HepG2 (cell line): ENCODE results near the gene RAB3A. TPM values are rescaled to one million over a fixed set of nuclear protein-coding genes. Genes with fewer than 3 reads are reported as not detected.
A peak's percentile ranks its signal among the peaks of the same experiment; 100 is the strongest.

Experiments
- AHR ChIP-seq: IDR thresholded peaks from 2 replicates; pipeline ENCODE4 v1.6.1; 2018; ENCODE audit warnings: missing genetic modification reagents, missing compliant biosample characterization
- ATF2 ChIP-seq: sonication (generic); formaldehyde crosslinking; IDR thresholded peaks from 2 replicates; pipeline ENCODE4 v1.4.0; 2020; ENCODE audit warnings: missing genetic modification reagents
- CBX5 ChIP-seq: sonication (generic); formaldehyde crosslinking; IDR thresholded peaks from 2 replicates; pipeline ENCODE4 v1.4.0; 2020; ENCODE audit warnings: missing genetic modification reagents, borderline replicate concordance
- CSRNP1 ChIP-seq: sonication (generic); formaldehyde crosslinking; IDR thresholded peaks from 2 replicates; pipeline ENCODE4 v1.8.1; 2023; ENCODE audit warnings: mild to moderate bottlenecking, missing genetic modification reagents
- HMG20B ChIP-seq: conservative IDR thresholded peaks from 2 replicates; pipeline ENCODE4 v1.6.1; 2016; ENCODE audit warnings: missing genetic modification reagents, missing compliant biosample characterization
- HMGXB4 ChIP-seq, 2 experiments: sonication (generic) in 1 of 2; formaldehyde crosslinking in 1 of 2; IDR thresholded peaks; 2 replicates each; pipeline versions ENCODE4 v1.4.0 to v1.6.1; 2018 to 2020; ENCODE audit warnings: missing genetic modification reagents in 2 of 2, borderline replicate concordance in 1 of 2, low read depth in 1 of 2, mild to moderate bottlenecking in 1 of 2, missing biosample characterization in 1 of 2
- RXRB ChIP-seq: IDR thresholded peaks from 2 replicates; pipeline ENCODE4 v1.6.1; 2016; ENCODE audit warnings: borderline replicate concordance, missing genetic modification reagents, missing compliant biosample characterization
- SCMH1 ChIP-seq: sonication (generic); formaldehyde crosslinking; IDR thresholded peaks from 2 replicates; pipeline ENCODE4 v1.9.0; 2021; ENCODE audit warnings: missing genetic modification reagents, mild to moderate bottlenecking, borderline replicate concordance
- SNAI1 ChIP-seq: sonication (generic); formaldehyde crosslinking; IDR thresholded peaks from 2 replicates; pipeline ENCODE4 v1.5.0; 2020; ENCODE audit warnings: mild to moderate bottlenecking, missing genetic modification reagents, borderline replicate concordance
- ZFP91 ChIP-seq: sonication (generic); formaldehyde crosslinking; IDR thresholded peaks from 2 replicates; pipeline ENCODE4 v1.9.0; 2022; ENCODE audit warnings: missing genetic modification reagents, mild to moderate bottlenecking, borderline replicate concordance
- ZFX ChIP-seq: sonication (generic); formaldehyde crosslinking; IDR thresholded peaks from 2 replicates; pipeline ENCODE4 v1.4.0; 2020; ENCODE audit warnings: mild to moderate bottlenecking, low read depth, missing genetic modification reagents, moderate library complexity
- polyA plus RNA-seq, 8 experiments: library from polyadenylated mRNA; depleted of rRNA in 3 of 8; stranded (reverse) in 7 of 8; unstranded in 1 of 8; fragments of >200 nt; fragmentation: Illumina TruSeq in 4 of 8; extraction: Trizol in 4 of 8; gene quantifications; 2 replicates each; pipeline versions ENCODE4 v1.2.1 to v1.2.3, GENCODE V29; 2011 to 2016; ENCODE audit warnings: low read depth in 4 of 8, missing spikeins in 1 of 8, mixed read lengths in 1 of 8; ENCODE audit not compliant: insufficient read depth in 1 of 8
- total RNA-seq, 5 experiments: library from RNA; depleted of rRNA; stranded (reverse); fragments of >200 nt; fragmentation: Illumina TruSeq; extraction: Trizol; gene quantifications; 2 replicates each; pipeline ENCODE4 v1.2.3, GENCODE V29; 2016; ENCODE audit warnings: low read depth in 1 of 5
- TF ChIP-seq, protein P1 (sequence below): sonication (generic); formaldehyde crosslinking; IDR thresholded peaks from 2 replicates; pipeline ENCODE4 v1.4.0; 2020; ENCODE audit warnings: missing genetic modification reagents
- TF ChIP-seq, protein P2 (sequence below): fragments of 450-650 bp; IDR thresholded peaks from 2 replicates; pipeline ENCODE4 v1.6.1; 2016
- TF ChIP-seq, protein P3 (sequence below): sonication (generic); formaldehyde crosslinking; IDR thresholded peaks from 2 replicates; pipeline ENCODE4 v1.4.0; 2020; ENCODE audit warnings: missing genetic modification reagents, borderline replicate concordance

RAB3A gene
- total and polyA plus RNA-seq, 2 of the 13 experiments (the other 11 are each of a cell fraction or from before 2014, with no cell fraction given): 0.58 to 0.98 TPM

DNA sequence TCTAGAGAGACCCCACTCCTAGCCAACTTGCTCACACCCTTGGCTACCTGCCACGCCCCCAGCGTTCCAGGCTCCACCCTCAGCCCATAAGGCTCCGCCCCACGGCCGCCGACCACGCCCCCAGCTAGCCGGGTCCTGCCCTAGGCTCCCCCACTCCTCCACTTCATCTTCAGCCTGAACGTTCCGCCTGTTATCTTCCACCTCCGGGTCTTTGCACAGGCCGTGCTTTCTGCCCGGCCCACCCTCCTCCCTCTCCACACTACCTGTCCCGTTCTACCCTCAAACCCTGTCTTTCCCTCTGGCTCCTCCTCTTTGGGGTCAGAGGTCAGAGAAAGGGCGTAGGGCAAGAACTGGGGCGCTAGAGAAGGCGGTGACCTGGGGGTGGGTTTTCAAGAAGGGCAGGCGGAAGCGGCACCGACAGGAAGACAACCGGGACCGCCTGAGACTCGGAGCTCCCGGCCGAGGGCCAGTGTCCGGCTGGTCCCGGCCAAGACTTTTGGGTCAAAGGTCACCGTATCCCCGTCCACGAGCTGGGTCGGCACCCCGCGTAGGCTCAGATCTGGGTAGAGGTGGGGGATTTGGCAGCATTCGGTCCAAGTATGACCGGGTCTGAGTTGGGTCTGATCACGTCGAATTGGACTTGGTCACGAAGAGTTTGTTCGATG lies 20.1 kb upstream of the RAB3A start (continued):
- TF ChIP-seq ATF2 (CRISPR knock-in tag) (0 out of 2 replicates have a peak, but pooled peaks have one; percentile 19), HMGXB4 (CRISPR knock-in tag; IDR thresholded peaks at IDR 0.05; ENCODE audit: borderline replicate concordance in 1 of 2, low read depth in 1 of 2) (peak in 1 of 2 experiments; percentile 39; a peak in 1 of 4 replicates), SNAI1 (CRISPR knock-in tag) (no peak), AHR (CRISPR knock-in tag) (0 out of 2 replicates have a peak, but pooled peaks have one; percentile 32), SCMH1 (no peak), ZFX (CRISPR knock-in tag) (peak; percentile 47; the same call in 1 of the 2 replicates), HMG20B (no peak), CSRNP1 (CRISPR knock-in tag) (peak; percentile 91), CBX5 (CRISPR knock-in tag) (0 out of 2 replicates have a peak, but pooled peaks have one; percentile 41), RXRB (CRISPR knock-in tag) (peak; percentile 37), ZFP91 (CRISPR knock-in tag) (peak; percentile 61; the same call in 1 of the 2 replicates)
- TF ChIP-seq, protein P1, sequence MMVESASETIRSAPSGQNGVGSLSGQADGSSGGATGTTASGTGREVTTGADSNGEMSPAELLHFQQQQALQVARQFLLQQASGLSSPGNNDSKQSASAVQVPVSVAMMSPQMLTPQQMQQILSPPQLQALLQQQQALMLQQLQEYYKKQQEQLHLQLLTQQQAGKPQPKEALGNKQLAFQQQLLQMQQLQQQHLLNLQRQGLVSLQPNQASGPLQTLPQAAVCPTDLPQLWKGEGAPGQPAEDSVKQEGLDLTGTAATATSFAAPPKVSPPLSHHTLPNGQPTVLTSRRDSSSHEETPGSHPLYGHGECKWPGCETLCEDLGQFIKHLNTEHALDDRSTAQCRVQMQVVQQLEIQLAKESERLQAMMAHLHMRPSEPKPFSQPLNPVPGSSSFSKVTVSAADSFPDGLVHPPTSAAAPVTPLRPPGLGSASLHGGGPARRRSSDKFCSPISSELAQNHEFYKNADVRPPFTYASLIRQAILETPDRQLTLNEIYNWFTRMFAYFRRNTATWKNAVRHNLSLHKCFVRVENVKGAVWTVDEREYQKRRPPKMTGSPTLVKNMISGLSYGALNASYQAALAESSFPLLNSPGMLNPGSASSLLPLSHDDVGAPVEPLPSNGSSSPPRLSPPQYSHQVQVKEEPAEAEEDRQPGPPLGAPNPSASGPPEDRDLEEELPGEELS (CRISPR knock-in tag): peak; percentile 24; the same call in 1 of the 2 replicates
- TF ChIP-seq, protein P2, sequence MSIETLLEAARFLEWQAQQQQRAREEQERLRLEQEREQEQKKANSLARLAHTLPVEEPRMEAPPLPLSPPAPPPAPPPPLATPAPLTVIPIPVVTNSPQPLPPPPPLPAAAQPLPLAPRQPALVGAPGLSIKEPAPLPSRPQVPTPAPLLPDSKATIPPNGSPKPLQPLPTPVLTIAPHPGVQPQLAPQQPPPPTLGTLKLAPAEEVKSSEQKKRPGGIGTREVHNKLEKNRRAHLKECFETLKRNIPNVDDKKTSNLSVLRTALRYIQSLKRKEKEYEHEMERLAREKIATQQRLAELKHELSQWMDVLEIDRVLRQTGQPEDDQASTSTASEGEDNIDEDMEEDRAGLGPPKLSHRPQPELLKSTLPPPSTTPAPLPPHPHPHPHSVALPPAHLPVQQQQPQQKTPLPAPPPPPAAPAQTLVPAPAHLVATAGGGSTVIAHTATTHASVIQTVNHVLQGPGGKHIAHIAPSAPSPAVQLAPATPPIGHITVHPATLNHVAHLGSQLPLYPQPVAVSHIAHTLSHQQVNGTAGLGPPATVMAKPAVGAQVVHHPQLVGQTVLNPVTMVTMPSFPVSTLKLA: no peak
- TF ChIP-seq, protein P3, sequence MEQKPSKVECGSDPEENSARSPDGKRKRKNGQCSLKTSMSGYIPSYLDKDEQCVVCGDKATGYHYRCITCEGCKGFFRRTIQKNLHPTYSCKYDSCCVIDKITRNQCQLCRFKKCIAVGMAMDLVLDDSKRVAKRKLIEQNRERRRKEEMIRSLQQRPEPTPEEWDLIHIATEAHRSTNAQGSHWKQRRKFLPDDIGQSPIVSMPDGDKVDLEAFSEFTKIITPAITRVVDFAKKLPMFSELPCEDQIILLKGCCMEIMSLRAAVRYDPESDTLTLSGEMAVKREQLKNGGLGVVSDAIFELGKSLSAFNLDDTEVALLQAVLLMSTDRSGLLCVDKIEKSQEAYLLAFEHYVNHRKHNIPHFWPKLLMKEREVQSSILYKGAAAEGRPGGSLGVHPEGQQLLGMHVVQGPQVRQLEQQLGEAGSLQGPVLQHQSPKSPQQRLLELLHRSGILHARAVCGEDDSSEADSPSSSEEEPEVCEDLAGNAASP (CRISPR knock-in tag): no peak
